Suprapubic skin (tissue), 4 donors: Measurements from ENCODE around the gene YEATS4. TPM values are rescaled to one million over a fixed set of nuclear protein-coding genes. Genes with fewer than 3 reads are reported as not detected.

Source experiments
- DNase-seq, 2 donors: peaks; one replicate each; pipeline ENCODE4 v3.0.0-alpha.2; 2019; ENCODE audit warnings: low spot score in 2 of 2
- H3K27ac ChIP-seq: fragments of 200-600 bp; sonication (generic); one replicate; pipeline ENCODE4 v1.5.1; 2019
- H3K27me3 ChIP-seq: fragments of 200-600 bp; sonication (generic); one replicate; pipeline ENCODE4 v1.5.1; 2019
- H3K36me3 ChIP-seq: fragments of 200-600 bp; sonication (generic); one replicate; pipeline ENCODE4 v1.5.1; 2019
- H3K4me1 ChIP-seq: fragments of 200-600 bp; sonication (generic); one replicate; pipeline ENCODE4 v1.5.1; 2019
- H3K4me3 ChIP-seq: fragments of 200-600 bp; sonication (generic); one replicate; pipeline ENCODE4 v1.5.1; 2019; ENCODE audit warnings: mild to moderate bottlenecking
- H3K9me3 ChIP-seq: fragments of 200-600 bp; sonication (generic); one replicate; pipeline ENCODE4 v1.5.1; 2019
- EP300 ChIP-seq: sonication (generic); formaldehyde crosslinking; IDR thresholded peaks from one replicate; pipeline ENCODE4 v1.6.1; 2017; ENCODE audit warnings: antibody characterized with exemption
- POLR2A ChIP-seq, 2 donors: fragments of 450-650 bp; IDR thresholded peaks; one replicate each; pipeline ENCODE4 v1.6.1; 2017; ENCODE audit warnings: antibody characterized with exemption in 2 of 2, mild to moderate bottlenecking in 2 of 2, moderate library complexity in 2 of 2
- POLR2AphosphoS5 ChIP-seq, 3 donors: sonication (generic); formaldehyde crosslinking; IDR thresholded peaks; one replicate each; pipeline ENCODE4 v1.6.1; 2017; ENCODE audit warnings: antibody characterized with exemption in 3 of 3
- WGBS: methylation state at CpG from one replicate; pipeline ENCODE4 v1.1.5; 2018; 5-methylcytosine and 5-hydroxymethylcytosine counted together
- total RNA-seq, 4 donors: library from RNA; depleted of rRNA; stranded (reverse); fragments of >200 nt; gene quantifications; one replicate each; pipeline ENCODE4 v1.1.0, GENCODE V29; 2016
- TF ChIP-seq, protein P1 (sequence below), 2 donors: fragments of 200-600 bp in 1 of 2; fragments of 450-650 bp in 1 of 2; sonication (generic) in 1 of 2; IDR thresholded peaks; one replicate each; pipeline ENCODE4 v1.5.1; 2016 to 2019; ENCODE audit warnings: antibody characterized with exemption in 2 of 2, mild to moderate bottlenecking in 1 of 2, moderate library complexity in 1 of 2

Gene YEATS4
- total RNA-seq, 4 donors from 2014 or later: 12.4 to 19.5 (median 14.2) TPM

- no peaks in the 10 kb centered on the region for H3K36me3 ChIP-seq
- no peak overlapping the region for H3K4me3 ChIP-seq
- TF ChIP-seq, protein P1, sequence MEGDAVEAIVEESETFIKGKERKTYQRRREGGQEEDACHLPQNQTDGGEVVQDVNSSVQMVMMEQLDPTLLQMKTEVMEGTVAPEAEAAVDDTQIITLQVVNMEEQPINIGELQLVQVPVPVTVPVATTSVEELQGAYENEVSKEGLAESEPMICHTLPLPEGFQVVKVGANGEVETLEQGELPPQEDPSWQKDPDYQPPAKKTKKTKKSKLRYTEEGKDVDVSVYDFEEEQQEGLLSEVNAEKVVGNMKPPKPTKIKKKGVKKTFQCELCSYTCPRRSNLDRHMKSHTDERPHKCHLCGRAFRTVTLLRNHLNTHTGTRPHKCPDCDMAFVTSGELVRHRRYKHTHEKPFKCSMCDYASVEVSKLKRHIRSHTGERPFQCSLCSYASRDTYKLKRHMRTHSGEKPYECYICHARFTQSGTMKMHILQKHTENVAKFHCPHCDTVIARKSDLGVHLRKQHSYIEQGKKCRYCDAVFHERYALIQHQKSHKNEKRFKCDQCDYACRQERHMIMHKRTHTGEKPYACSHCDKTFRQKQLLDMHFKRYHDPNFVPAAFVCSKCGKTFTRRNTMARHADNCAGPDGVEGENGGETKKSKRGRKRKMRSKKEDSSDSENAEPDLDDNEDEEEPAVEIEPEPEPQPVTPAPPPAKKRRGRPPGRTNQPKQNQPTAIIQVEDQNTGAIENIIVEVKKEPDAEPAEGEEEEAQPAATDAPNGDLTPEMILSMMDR (IDR thresholded peaks at IDR 0.05): no peak
- TF ChIP-seq POLR2A (IDR thresholded peaks at IDR 0.05) (no peak), EP300 (no peak), POLR2AphosphoS5 (IDR thresholded peaks at IDR 0.05) (no peak)
- no peak overlapping the region for H3K27ac ChIP-seq
- no peaks in the 10 kb centered on the region for H3K27me3 ChIP-seq
- no peaks in the 10 kb centered on the region for H3K9me3 ChIP-seq
- no peak for DNase-seq
- peaks cover 10% of the 10 kb centered on the region for H3K4me1 ChIP-seq
- WGBS: 92% methylated on average over 5 of the region's 5 CpGs
These were observed 57.7 kb downstream of the YEATS4 start for GRCh38 chr12:69417231-69417630.

DNA sequence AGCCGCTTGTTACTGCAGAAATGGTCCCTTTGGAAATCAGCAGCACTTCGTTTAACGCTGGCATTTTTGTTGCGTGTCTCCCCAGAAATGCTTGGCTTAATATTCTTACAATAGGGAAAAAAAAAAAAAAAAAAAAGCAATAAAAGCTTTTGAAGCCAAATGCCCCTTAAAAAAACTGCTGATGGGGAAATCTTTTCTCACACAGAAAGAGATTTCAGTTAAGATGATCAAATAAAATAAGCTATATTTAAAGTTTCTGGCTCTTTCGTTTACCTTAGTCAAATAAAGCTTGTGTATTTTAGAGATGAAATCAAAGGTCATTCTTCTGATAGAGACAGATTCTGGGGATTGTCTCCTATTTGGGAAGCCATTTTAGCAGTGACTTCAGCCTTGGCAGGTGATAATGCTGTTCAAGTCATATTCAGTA lies 58.2 kb downstream of the YEATS4 start:
- no peak overlapping the region for H3K4me3 ChIP-seq
- H3K9me3 ChIP-seq: no peaks in the 10 kb centered on the region
- H3K36me3 ChIP-seq: no peaks in the 10 kb centered on the region
- no peak overlapping the region for H3K27ac ChIP-seq
- no peak for TF ChIP-seq POLR2AphosphoS5 (IDR thresholded peaks at IDR 0.05)
- TF ChIP-seq EP300: no peak
- TF ChIP-seq POLR2A (IDR thresholded peaks at IDR 0.05): no peak
- H3K27me3 ChIP-seq: no peaks in the 10 kb centered on the region
- H3K4me1 ChIP-seq: peaks cover 10% of the 10 kb centered on the region
- WGBS: 92% methylated on average over 5 of the region's 5 CpGs
- DNase-seq: no peak

- TF ChIP-seq, protein P1 (IDR thresholded peaks at IDR 0.05): no peak
- TF ChIP-seq POLR2A (IDR thresholded peaks at IDR 0.05) (no peak), POLR2AphosphoS5 (IDR thresholded peaks at IDR 0.05) (no peak), EP300 (no peak)
- H3K27me3 ChIP-seq: no peaks in the 10 kb centered on the region
- H3K4me3 ChIP-seq: no peak overlapping the region
- H3K36me3 ChIP-seq: no peaks in the 10 kb centered on the region
- no peak for DNase-seq
- H3K9me3 ChIP-seq: no peaks in the 10 kb centered on the region
- H3K27ac ChIP-seq: no peak overlapping the region
- H3K4me1 ChIP-seq: peaks cover 10% of the 10 kb centered on the region
- 100% methylated on average over 1 of the region's 1 CpG for WGBS
These were observed 60.2 kb downstream of the YEATS4 start for GRCh38 chr12:69419701-69420100.

DNA sequence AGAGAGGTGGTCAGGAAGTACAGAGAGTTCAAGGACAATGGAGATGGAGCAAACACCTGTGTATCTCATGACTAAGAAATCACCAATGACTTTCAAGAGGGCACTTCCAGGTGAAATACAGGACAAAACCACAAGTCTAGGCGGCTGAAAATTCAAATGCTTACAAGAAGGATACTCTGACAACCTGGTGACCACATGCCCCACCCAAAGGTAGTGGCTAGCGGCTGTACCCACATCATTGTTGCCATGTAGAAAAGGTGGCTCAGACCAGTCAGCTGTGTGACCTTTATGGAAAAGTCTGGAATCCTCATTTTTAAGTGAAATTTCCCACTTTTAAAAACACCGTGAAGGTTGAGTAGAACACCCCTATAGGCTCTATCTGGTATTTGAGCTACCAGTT lies 62.0 kb downstream of the YEATS4 start:
- TF ChIP-seq POLR2A (IDR thresholded peaks at IDR 0.05) (no peak), POLR2AphosphoS5 (IDR thresholded peaks at IDR 0.05) (no peak), EP300 (no peak)
- TF ChIP-seq, protein P1 (IDR thresholded peaks at IDR 0.05): no peak
- no peak overlapping the region for H3K4me3 ChIP-seq
- H3K36me3 ChIP-seq: no peaks in the 10 kb centered on the region
- H3K27ac ChIP-seq: no peak overlapping the region
- whole genome bisulfite sequencing: 100% methylated on average over 3 of the region's 3 CpGs
- DNase-seq: no peak
- H3K9me3 ChIP-seq: no peaks in the 10 kb centered on the region
- H3K4me1 ChIP-seq: no peaks in the 10 kb centered on the region
- no peaks in the 10 kb centered on the region for H3K27me3 ChIP-seq

DNA sequence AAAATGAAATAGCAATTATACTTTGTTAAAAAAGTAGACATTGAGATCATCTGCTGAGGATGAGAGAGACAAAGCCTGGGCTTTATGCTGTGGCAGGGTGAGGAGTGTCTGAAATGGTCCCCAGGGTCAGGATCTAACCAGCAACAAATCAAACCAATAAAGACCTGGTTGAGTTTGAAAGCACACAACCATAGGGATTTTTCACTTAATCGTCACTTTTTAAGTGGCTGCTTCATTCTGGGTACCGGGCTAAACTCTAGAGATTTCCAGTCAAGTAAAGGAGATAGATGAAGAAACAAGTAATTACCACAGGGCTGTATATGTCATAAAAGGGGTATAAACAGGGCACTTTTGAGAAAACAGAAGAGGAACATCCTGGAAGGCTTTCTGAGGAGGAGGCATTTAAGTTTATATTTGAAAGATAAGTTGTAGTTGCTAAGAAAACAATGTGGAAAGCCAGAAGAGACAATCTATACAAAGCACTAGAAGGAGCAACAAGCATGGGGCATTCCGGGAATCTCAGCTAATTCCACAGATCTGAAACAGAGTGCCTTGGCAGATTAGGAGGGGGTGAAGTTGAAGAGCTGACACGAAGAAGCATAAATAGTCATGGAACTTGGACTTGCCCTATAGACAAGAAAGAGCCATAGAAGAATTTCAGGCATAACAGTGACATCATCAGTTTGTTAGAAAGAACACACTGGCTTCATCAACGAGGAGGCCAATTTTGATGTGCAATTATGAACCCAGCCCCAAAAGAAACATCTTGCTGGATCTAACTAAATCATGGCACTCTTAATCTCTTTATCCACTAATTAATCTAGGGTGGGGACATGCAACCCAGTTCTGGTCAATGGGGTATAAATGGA lies 63.7 kb downstream of the YEATS4 start:
- Histone ChIP-seq H3K4me3 (no peak overlapping the region), H3K9me3 (no peaks in the 10 kb centered on the region), H3K27me3 (no peaks in the 10 kb centered on the region), H3K36me3 (no peaks in the 10 kb centered on the region), H3K4me1 (no peaks in the 10 kb centered on the region), H3K27ac (no peak overlapping the region)
- DNase-seq: no peak
- TF ChIP-seq EP300 (no peak), POLR2AphosphoS5 (IDR thresholded peaks at IDR 0.05) (no peak), POLR2A (IDR thresholded peaks at IDR 0.05) (no peak)
- TF ChIP-seq, protein P1 (IDR thresholded peaks at IDR 0.05): no peak
- 85% methylated on average over 5 of the region's 5 CpGs for WGBS
